Lower leg skin (tissue), 4 donors: ENCODE measurements around the gene CNKSR3. TPM values are rescaled to one million over a fixed set of nuclear protein-coding genes. Genes with fewer than 3 reads are reported as not detected.
"Not testable (repeated sequence)": the region's sequence is repeated elsewhere in the genome, so short reads cannot be mapped to it uniquely, and the experiment has no call there.

Source experiments
- DNase-seq, 2 donors: peaks; one replicate each; pipeline ENCODE4 v3.0.0-alpha.2; 2019; ENCODE audit warnings: low spot score in 2 of 2
- H3K4me3 ChIP-seq: fragments of 200-600 bp; sonication (generic); 2 replicates; pipeline ENCODE4 v1.5.1; 2017; ENCODE audit warnings: mild to moderate bottlenecking, low read depth; ENCODE audit not compliant: poor library complexity, severe bottlenecking
- POLR2A ChIP-seq, 2 donors: fragments of 450-650 bp; IDR thresholded peaks; one replicate each; pipeline ENCODE4 v1.6.1; 2016 to 2017; ENCODE audit warnings: antibody characterized with exemption in 2 of 2, mild to moderate bottlenecking in 1 of 2, moderate library complexity in 1 of 2
- WGBS, 2 donors: methylation state at CpG; one replicate each; pipeline ENCODE4 v1.1.5; 2018; 5-methylcytosine and 5-hydroxymethylcytosine counted together
- intact Hi-C: fragments of 100-400 bp; cut with DNase I; formaldehyde crosslinking; loops from one replicate; pipeline ENCODE4 v1.15.0; 2023; ENCODE audit warnings: low total_unique reads
- total RNA-seq, 4 donors: library from RNA; depleted of rRNA; stranded (reverse); fragments of >200 nt; gene quantifications; one replicate each; pipeline ENCODE4 v1.1.0, GENCODE V29; 2016
- TF ChIP-seq, protein P1 (sequence below), 3 donors: fragments of 450-650 bp; IDR thresholded peaks; one replicate each; pipeline ENCODE4 v1.5.1; 2016; ENCODE audit warnings: antibody characterized with exemption in 3 of 3, mild to moderate bottlenecking in 3 of 3, moderate library complexity in 2 of 3

CNKSR3 gene
- total RNA-seq, 4 donors from 2014 or later: 8.8 to 11.1 (median 9.4) TPM

- TF ChIP-seq, protein P1, sequence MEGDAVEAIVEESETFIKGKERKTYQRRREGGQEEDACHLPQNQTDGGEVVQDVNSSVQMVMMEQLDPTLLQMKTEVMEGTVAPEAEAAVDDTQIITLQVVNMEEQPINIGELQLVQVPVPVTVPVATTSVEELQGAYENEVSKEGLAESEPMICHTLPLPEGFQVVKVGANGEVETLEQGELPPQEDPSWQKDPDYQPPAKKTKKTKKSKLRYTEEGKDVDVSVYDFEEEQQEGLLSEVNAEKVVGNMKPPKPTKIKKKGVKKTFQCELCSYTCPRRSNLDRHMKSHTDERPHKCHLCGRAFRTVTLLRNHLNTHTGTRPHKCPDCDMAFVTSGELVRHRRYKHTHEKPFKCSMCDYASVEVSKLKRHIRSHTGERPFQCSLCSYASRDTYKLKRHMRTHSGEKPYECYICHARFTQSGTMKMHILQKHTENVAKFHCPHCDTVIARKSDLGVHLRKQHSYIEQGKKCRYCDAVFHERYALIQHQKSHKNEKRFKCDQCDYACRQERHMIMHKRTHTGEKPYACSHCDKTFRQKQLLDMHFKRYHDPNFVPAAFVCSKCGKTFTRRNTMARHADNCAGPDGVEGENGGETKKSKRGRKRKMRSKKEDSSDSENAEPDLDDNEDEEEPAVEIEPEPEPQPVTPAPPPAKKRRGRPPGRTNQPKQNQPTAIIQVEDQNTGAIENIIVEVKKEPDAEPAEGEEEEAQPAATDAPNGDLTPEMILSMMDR (IDR thresholded peaks at IDR 0.05): no peak
- no peak for TF ChIP-seq POLR2A (IDR thresholded peaks at IDR 0.05)
- no peak overlapping the region for H3K4me3 ChIP-seq
- intact Hi-C loops: no loop called here
- 87 to 92% methylated on average over 4 of the region's 4 CpGs for WGBS, 2 donors
- no peak for DNase-seq
Observed at GRCh38 chr6:154522576-154522975, 12.1 kb upstream of the CNKSR3 start.

DNA sequence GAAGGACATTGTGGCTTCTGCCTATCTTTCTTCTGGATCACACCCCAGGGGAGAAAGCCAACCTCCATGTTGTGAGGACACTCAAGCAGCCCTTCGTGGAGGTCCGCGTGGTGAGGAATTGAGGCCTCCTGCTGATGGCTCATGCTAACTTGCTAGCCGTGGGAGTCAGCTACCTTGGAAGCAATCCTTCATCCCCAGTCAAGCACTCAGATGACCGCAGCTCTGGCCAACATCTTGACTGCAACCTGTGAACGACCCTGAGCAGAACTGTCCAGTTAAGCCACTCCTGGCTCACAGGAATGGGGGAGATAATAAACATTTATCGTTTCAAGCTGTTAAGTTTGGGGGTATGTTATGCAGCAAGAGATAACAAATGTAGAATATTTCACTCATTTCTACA lies 10.9 kb upstream of the CNKSR3 start:
- H3K4me3 ChIP-seq: no peak overlapping the region
- TF ChIP-seq POLR2A (IDR thresholded peaks at IDR 0.05): no peak
- TF ChIP-seq, protein P1 (IDR thresholded peaks at IDR 0.05): no peak
- WGBS, 2 donors: 92 to 94% methylated on average over 7 of the region's 7 CpGs
- DNase-seq: no peak
- intact Hi-C loops: no loop called here

DNA sequence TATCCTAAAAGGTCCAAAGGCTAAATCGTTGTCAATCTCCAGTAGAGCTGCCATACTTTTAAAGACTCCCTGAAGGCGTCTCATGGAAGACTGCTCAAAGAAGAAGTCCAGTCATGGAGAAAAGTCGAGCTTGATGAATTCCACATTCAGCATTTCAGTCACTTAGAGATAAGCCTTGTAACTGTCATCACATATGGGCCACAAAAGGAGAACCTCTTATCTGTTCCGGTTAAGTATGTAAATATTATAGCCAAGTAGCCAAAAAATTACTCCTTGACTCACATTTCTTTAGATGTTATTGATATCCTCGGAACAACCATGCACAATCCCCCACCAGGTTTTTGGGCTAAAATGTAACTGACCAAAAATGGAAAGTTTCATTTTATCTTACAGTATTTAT lies 9.8 kb upstream of the CNKSR3 start:
- DNase-seq: no peak
- intact Hi-C loops: no loop called here
- no peak for TF ChIP-seq POLR2A (IDR thresholded peaks at IDR 0.05)
- TF ChIP-seq, protein P1 (IDR thresholded peaks at IDR 0.05): no peak
- WGBS, 2 donors: 59 to 64% methylated on average over 5 of the region's 5 CpGs
- H3K4me3 ChIP-seq: no peak overlapping the region

DNA sequence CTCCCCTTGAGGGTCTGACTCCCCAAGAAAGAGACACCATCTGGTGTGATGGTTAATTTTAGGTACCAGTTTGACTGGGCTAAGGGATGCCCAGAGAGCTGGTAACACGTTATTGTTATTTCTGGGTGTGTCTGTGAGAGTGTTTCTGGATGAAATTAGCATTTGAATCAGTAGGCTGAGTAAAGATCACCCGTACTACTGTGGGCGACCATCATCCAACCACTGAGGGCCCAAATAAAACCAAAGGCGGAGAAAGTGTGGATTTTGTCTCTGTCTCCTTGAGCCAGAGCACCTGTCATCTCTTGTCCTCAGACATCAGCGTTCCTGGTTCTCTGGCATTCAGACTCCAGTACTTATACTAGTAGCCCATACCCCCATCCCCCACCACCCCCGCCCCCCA lies 7.9 kb upstream of the CNKSR3 start:
- H3K4me3 ChIP-seq: no peak overlapping the region
- no peak for DNase-seq
- no peak for TF ChIP-seq POLR2A (IDR thresholded peaks at IDR 0.05)
- TF ChIP-seq, protein P1 (IDR thresholded peaks at IDR 0.05): no peak
- intact Hi-C loops: no loop called here
- 77 to 82% methylated on average over 6 of the region's 6 CpGs for WGBS, 2 donors

GRCh38 chr6:154516276-154516675 lies 5.8 kb upstream of the CNKSR3 start:
- no peak overlapping the region for H3K4me3 ChIP-seq
- no peak for DNase-seq
- whole genome bisulfite sequencing, 2 donors: 82 to 95% methylated on average over 5 of the region's 5 CpGs
- intact Hi-C loops: no loop called here
- TF ChIP-seq POLR2A (IDR thresholded peaks at IDR 0.05): no peak
- TF ChIP-seq, protein P1 (IDR thresholded peaks at IDR 0.05): no peak

- no peak for DNase-seq
- intact Hi-C loops: no loop called here
- 28 to 38% methylated on average over 7 of the region's 7 CpGs for WGBS, 2 donors
- no peak overlapping the region for H3K4me3 ChIP-seq
- TF ChIP-seq, protein P1 (IDR thresholded peaks at IDR 0.05): no peak
- TF ChIP-seq POLR2A (IDR thresholded peaks at IDR 0.05): no peak
Observed at GRCh38 chr6:154515826-154516225, 5.3 kb upstream of the CNKSR3 start.

DNA sequence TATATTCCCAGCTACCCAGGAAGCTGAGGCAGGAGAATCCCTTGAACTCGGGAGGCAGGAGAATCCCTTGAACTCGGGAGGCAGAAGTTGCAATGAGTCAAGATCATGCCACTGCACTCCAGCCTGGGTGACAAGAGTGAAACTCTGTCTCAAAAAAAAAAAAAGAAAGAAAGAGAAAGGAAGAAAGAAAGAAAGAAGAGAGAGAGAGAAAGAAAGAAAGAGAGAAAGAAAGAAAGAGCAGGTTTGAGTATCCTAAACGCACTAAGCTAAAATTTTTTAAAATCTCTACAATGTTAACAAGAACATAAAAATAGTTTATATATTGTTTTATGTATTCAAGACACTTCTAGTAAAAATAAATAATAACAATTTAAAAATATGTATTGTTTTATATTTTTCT lies 4.6 kb upstream of the CNKSR3 start:
- intact Hi-C loops, H3K4me3 ChIP-seq, DNase-seq: not testable (repeated sequence)
- 90 to 94% methylated on average over 3 of the region's 3 CpGs for whole genome bisulfite sequencing, 2 donors
